Effector memory CD8-positive, alpha-beta T cell (primary cell): ENCODE measurements around the gene MAPRE2.
A peak's percentile ranks its signal among the peaks of the same experiment; 100 is the strongest.

Experiments used
- ATAC-seq: fragments of 150-1000 bp; cut with Tn5 transposase; replicated peaks from 2 replicates; pipeline ENCODE4 v1.10.0; 2021; ENCODE audit warnings: mild to moderate bottlenecking, moderate library complexity
- DNase-seq, 3 experiments: peaks; one replicate each; pipeline ENCODE4 v3.0.0; 2021
- H3K27ac Mint-ChIP-seq, 2 donors: one replicate each; pipeline ENCODE4 v1.8.0; 2022; ENCODE audit warnings: mild to moderate bottlenecking in 2 of 2, mixed read lengths in 2 of 2, moderate library complexity in 2 of 2
- H3K27me3 Mint-ChIP-seq, 2 donors: one replicate each; pipeline ENCODE4 v1.8.0; 2022; ENCODE audit warnings: mixed read lengths in 2 of 2
- H3K36me3 Mint-ChIP-seq: one replicate; pipeline ENCODE4 v1.8.0; 2022; ENCODE audit warnings: mild to moderate bottlenecking, moderate library complexity, mixed read lengths; ENCODE audit not compliant: insufficient read depth
- H3K4me1 Mint-ChIP-seq, 2 donors: one replicate each; pipeline ENCODE4 v1.8.0; 2022; ENCODE audit warnings: low read depth in 2 of 2, mixed read lengths in 2 of 2
- H3K4me3 Mint-ChIP-seq, 2 donors: one replicate each; pipeline ENCODE4 v1.8.0; 2022; ENCODE audit warnings: mild to moderate bottlenecking in 2 of 2, mixed read lengths in 2 of 2, moderate library complexity in 2 of 2
- H3K9me3 Mint-ChIP-seq, 2 donors: one replicate each; pipeline ENCODE4 v1.8.0; 2022; ENCODE audit warnings: mixed read lengths in 2 of 2

MAPRE2 gene

GRCh38 chr18:35114305-35114704, 73.1 kb downstream of the MAPRE2 start:
- H3K9me3 Mint-ChIP-seq = no peaks in the 10 kb centered on the region
- H3K27ac Mint-ChIP-seq = no peak overlapping the region
- H3K27me3 Mint-ChIP-seq = no peaks in the 10 kb centered on the region
- H3K4me3 Mint-ChIP-seq = no peak overlapping the region
- H3K4me1 Mint-ChIP-seq = peaks cover 37 to 68% of the 10 kb centered on the region in 2 donors
- peaks cover 8% of the 10 kb centered on the region for H3K36me3 Mint-ChIP-seq
- ATAC-seq (no peak), DNase-seq (no peak)

- DNase-seq (no peak), ATAC-seq (no peak)
- no peak overlapping the region for H3K4me3 Mint-ChIP-seq
- H3K27me3 Mint-ChIP-seq = no peaks in the 10 kb centered on the region
- no peaks in the 10 kb centered on the region for H3K36me3 Mint-ChIP-seq
- no peaks in the 10 kb centered on the region for H3K9me3 Mint-ChIP-seq
- peaks cover 35 to 61% of the 10 kb centered on the region in 2 donors for H3K4me1 Mint-ChIP-seq
- H3K27ac Mint-ChIP-seq = peak overlapping the region in 1 of 2 donors; percentile 1
Measured at GRCh38 chr18:35116784-35117318, 75.6 kb downstream of the MAPRE2 start.

GRCh38 chr18:35117372-35117771, 76.2 kb downstream of the MAPRE2 start:
- Mint-ChIP-seq H3K36me3 (no peaks in the 10 kb centered on the region), H3K4me1 (peaks cover 33 to 59% of the 10 kb centered on the region in 2 donors), H3K9me3 (no peaks in the 10 kb centered on the region), H3K27ac (peak overlapping the region in 1 of 2 donors; percentile 57), H3K27me3 (no peaks in the 10 kb centered on the region), H3K4me3 (no peak overlapping the region)
- no peak for DNase-seq
- no peak for ATAC-seq

- peak overlapping the region in 1 of 2 donors; percentile 57 for H3K27ac Mint-ChIP-seq
- H3K4me3 Mint-ChIP-seq = no peak overlapping the region
- no peak for ATAC-seq
- H3K4me1 Mint-ChIP-seq = peaks cover 37 to 62% of the 10 kb centered on the region in 2 donors
- H3K36me3 Mint-ChIP-seq = no peaks in the 10 kb centered on the region
- no peak for DNase-seq
- H3K27me3 Mint-ChIP-seq = no peaks in the 10 kb centered on the region
- no peaks in the 10 kb centered on the region for H3K9me3 Mint-ChIP-seq
Measured at GRCh38 chr18:35117951-35118411, 76.8 kb downstream of the MAPRE2 start.

GRCh38 chr18:35118641-35119040, 77.4 kb downstream of the MAPRE2 start:
- H3K4me1 Mint-ChIP-seq = peaks cover 41 to 66% of the 10 kb centered on the region in 2 donors
- no peak overlapping the region for H3K4me3 Mint-ChIP-seq
- H3K27me3 Mint-ChIP-seq = no peaks in the 10 kb centered on the region
- DNase-seq (no peak), ATAC-seq (no peak)
- H3K27ac Mint-ChIP-seq = peak overlapping the region; percentile 7 to 30
- peaks cover 5% of the 10 kb centered on the region for H3K36me3 Mint-ChIP-seq
- no peaks in the 10 kb centered on the region for H3K9me3 Mint-ChIP-seq

- ATAC-seq = no peak
- DNase-seq = no peak
- Mint-ChIP-seq H3K27ac (peak overlapping the region; percentile 60 to 67), H3K4me3 (no peak overlapping the region), H3K27me3 (no peaks in the 10 kb centered on the region), H3K4me1 (peaks cover 38 to 71% of the 10 kb centered on the region in 2 donors), H3K9me3 (no peaks in the 10 kb centered on the region), H3K36me3 (peaks cover 6% of the 10 kb centered on the region)
Measured at GRCh38 chr18:35121038-35121437, 79.8 kb downstream of the MAPRE2 start.

GRCh38 chr18:35121531-35121930, 80.3 kb downstream of the MAPRE2 start:
- DNase-seq (no peak), ATAC-seq (no peak)
- peak overlapping the region in 1 of 2 donors; percentile 67 for H3K27ac Mint-ChIP-seq
- no peaks in the 10 kb centered on the region for H3K9me3 Mint-ChIP-seq
- no peak overlapping the region for H3K4me3 Mint-ChIP-seq
- no peaks in the 10 kb centered on the region for H3K27me3 Mint-ChIP-seq
- peaks cover 36 to 68% of the 10 kb centered on the region in 2 donors for H3K4me1 Mint-ChIP-seq
- H3K36me3 Mint-ChIP-seq = peaks cover 6% of the 10 kb centered on the region

GRCh38 chr18:35122586-35123224, 81.5 kb downstream of the MAPRE2 start:
- Mint-ChIP-seq H3K27me3 (no peaks in the 10 kb centered on the region), H3K4me3 (no peak overlapping the region), H3K36me3 (peaks cover 12% of the 10 kb centered on the region), H3K27ac (peak overlapping the region; percentile 80 to 83), H3K4me1 (peaks cover 26 to 56% of the 10 kb centered on the region in 2 donors), H3K9me3 (no peaks in the 10 kb centered on the region)
- DNase-seq = no peak
- no peak for ATAC-seq

GRCh38 chr18:35123811-35124210, 82.6 kb downstream of the MAPRE2 start:
- peaks cover 22% of the 10 kb centered on the region for H3K36me3 Mint-ChIP-seq
- no peak overlapping the region for H3K4me3 Mint-ChIP-seq
- peaks cover 19 to 48% of the 10 kb centered on the region in 2 donors for H3K4me1 Mint-ChIP-seq
- peak overlapping the region; percentile 80 to 83 for H3K27ac Mint-ChIP-seq
- H3K27me3 Mint-ChIP-seq = no peaks in the 10 kb centered on the region
- no peak for DNase-seq
- no peak for ATAC-seq
- H3K9me3 Mint-ChIP-seq = no peaks in the 10 kb centered on the region

- DNase-seq = no peak
- peak overlapping the region; percentile 22 to 75 for H3K27ac Mint-ChIP-seq
- peaks cover 40% of the 10 kb centered on the region for H3K36me3 Mint-ChIP-seq
- no peaks in the 10 kb centered on the region for H3K9me3 Mint-ChIP-seq
- H3K4me3 Mint-ChIP-seq = no peak overlapping the region
- no peaks in the 10 kb centered on the region for H3K27me3 Mint-ChIP-seq
- peak; percentile 42 for ATAC-seq
- peaks cover 13 to 47% of the 10 kb centered on the region in 2 donors for H3K4me1 Mint-ChIP-seq
Measured at GRCh38 chr18:35127201-35127600, 86.0 kb downstream of the MAPRE2 start.

- Mint-ChIP-seq H3K9me3 (no peaks in the 10 kb centered on the region), H3K27me3 (no peaks in the 10 kb centered on the region), H3K36me3 (peaks cover 42% of the 10 kb centered on the region), H3K27ac (peak overlapping the region in 1 of 2 donors; percentile 81), H3K4me3 (no peak overlapping the region), H3K4me1 (peaks cover 8 to 38% of the 10 kb centered on the region in 2 donors)
- DNase-seq (no peak), ATAC-seq (no peak)
Measured at GRCh38 chr18:35128675-35129074, 87.5 kb downstream of the MAPRE2 start.

- H3K36me3 Mint-ChIP-seq = peaks cover 46% of the 10 kb centered on the region
- no peak for ATAC-seq
- no peak for DNase-seq
- H3K9me3 Mint-ChIP-seq = no peaks in the 10 kb centered on the region
- peaks cover 8 to 30% of the 10 kb centered on the region in 2 donors for H3K4me1 Mint-ChIP-seq
- H3K27me3 Mint-ChIP-seq = no peaks in the 10 kb centered on the region
- H3K27ac Mint-ChIP-seq = peak overlapping the region; percentile 20 to 73
- no peak overlapping the region for H3K4me3 Mint-ChIP-seq
Measured at GRCh38 chr18:35130236-35130635, 89.0 kb downstream of the MAPRE2 start.

- Mint-ChIP-seq H3K36me3 (peaks cover 49% of the 10 kb centered on the region), H3K27ac (peak overlapping the region in 1 of 2 donors; percentile 81), H3K4me1 (peaks cover 8 to 22% of the 10 kb centered on the region in 2 donors), H3K27me3 (no peaks in the 10 kb centered on the region), H3K4me3 (no peak overlapping the region), H3K9me3 (no peaks in the 10 kb centered on the region)
- ATAC-seq (no peak), DNase-seq (no peak)
Measured at GRCh38 chr18:35131387-35132020, 90.3 kb downstream of the MAPRE2 start.
